BLaER1 (cell line): ENCODE measurements around the gene ZNF70.

ENCODE experiments used
- H3K27ac ChIP-seq: shearing (Covaris generic); formaldehyde crosslinking; 2 replicates; pipeline ENCODE4 v1.8.1; 2022
- H3K27me3 ChIP-seq: shearing (Covaris generic); formaldehyde crosslinking; 2 replicates; pipeline ENCODE4 v1.8.1; 2022
- H3K36me3 ChIP-seq: shearing (Covaris generic); formaldehyde crosslinking; 2 replicates; pipeline ENCODE4 v1.8.1; 2022
- H3K4me1 ChIP-seq: shearing (Covaris generic); formaldehyde crosslinking; 2 replicates; pipeline ENCODE4 v1.8.1; 2022
- H3K4me2 ChIP-seq: shearing (Covaris generic); formaldehyde crosslinking; 2 replicates; pipeline ENCODE4 v1.8.1; 2022
- H3K4me3 ChIP-seq: shearing (Covaris generic); formaldehyde crosslinking; 2 replicates; pipeline ENCODE4 v1.8.1; 2022
- H3K9ac ChIP-seq: shearing (Covaris generic); formaldehyde crosslinking; 2 replicates; pipeline ENCODE4 v1.8.1; 2022
- H3K9me3 ChIP-seq: shearing (Covaris generic); formaldehyde crosslinking; 2 replicates; pipeline ENCODE4 v1.8.1; 2022
- H4K20me1 ChIP-seq: shearing (Covaris generic); formaldehyde crosslinking; 2 replicates; pipeline ENCODE4 v1.8.1; 2022
- Cebpa-rat ChIP-seq: shearing (Covaris generic); IDR thresholded peaks from 2 replicates; pipeline ENCODE4 v1.8.1; 2022

The ZNF70 gene

GRCh38 chr22:23750714-23751440, at the start of gene ZNF70:
ZNF70 (minus strand) TSS chr22:23751112; CDS start chr22:23745140, 5,972 bp downstream.
- Histone ChIP-seq H3K36me3 (peaks cover 24% of the 10 kb centered on the region), H3K27ac (peak within 1 kb of the TSS; percentile 100), H3K4me3 (peak within 1 kb of the TSS; percentile 83), H3K9ac (peak within 1 kb of the TSS; percentile 99), H4K20me1 (peaks cover 31% of the 10 kb centered on the region; the same call in 1 of the 2 replicates), H3K4me1 (peaks cover 60% of the 10 kb centered on the region), H3K9me3 (no peaks in the 10 kb centered on the region), H3K4me2 (peak within 1 kb of the TSS; percentile 99), H3K27me3 (no peaks in the 10 kb centered on the region)
- TF ChIP-seq Cebpa-rat: no peak

GRCh38 chr22:23796461-23796860, 45.5 kb upstream of the ZNF70 start:
- Histone ChIP-seq H3K27me3 (no peaks in the 10 kb centered on the region), H3K36me3 (peaks cover 86% of the 10 kb centered on the region), H3K4me2 (no peak overlapping the region), H3K4me1 (peaks cover 55% of the 10 kb centered on the region), H4K20me1 (peaks cover 31% of the 10 kb centered on the region), H3K27ac (no peak overlapping the region), H3K4me3 (no peak overlapping the region), H3K9me3 (no peaks in the 10 kb centered on the region), H3K9ac (no peak overlapping the region)
- no peak for TF ChIP-seq Cebpa-rat

- peak overlapping the region; percentile 71; the same call in 1 of the 2 replicates for H3K4me2 ChIP-seq
- peaks cover 96% of the 10 kb centered on the region for H3K36me3 ChIP-seq
- no peak for TF ChIP-seq Cebpa-rat
- H3K4me3 ChIP-seq: no peak overlapping the region
- H3K9ac ChIP-seq: peak overlapping the region; percentile 63; the same call in 1 of the 2 replicates
- H3K27ac ChIP-seq: peak overlapping the region; percentile 61
- no peaks in the 10 kb centered on the region for H3K9me3 ChIP-seq
- H3K27me3 ChIP-seq: no peaks in the 10 kb centered on the region
- peaks cover 62% of the 10 kb centered on the region for H4K20me1 ChIP-seq
- peaks cover 55% of the 10 kb centered on the region for H3K4me1 ChIP-seq
Observed at GRCh38 chr22:23793326-23793725, 42.4 kb upstream of the ZNF70 start.

GRCh38 chr22:23791738-23792645, 41.1 kb upstream of the ZNF70 start:
- Histone ChIP-seq H3K27me3 (no peaks in the 10 kb centered on the region), H3K4me3 (no peak overlapping the region), H3K9ac (peak overlapping the region; percentile 63), H3K36me3 (peaks cover 87% of the 10 kb centered on the region), H3K4me2 (peak overlapping the region; percentile 71), H4K20me1 (peaks cover 74% of the 10 kb centered on the region), H3K4me1 (peaks cover 56% of the 10 kb centered on the region), H3K9me3 (no peaks in the 10 kb centered on the region), H3K27ac (peak overlapping the region; percentile 61)
- no peak for TF ChIP-seq Cebpa-rat

GRCh38 chr22:23790819-23791737, 40.2 kb upstream of the ZNF70 start:
- Histone ChIP-seq H4K20me1 (peaks cover 67% of the 10 kb centered on the region), H3K36me3 (peaks cover 78% of the 10 kb centered on the region)
- no peak for TF ChIP-seq Cebpa-rat

GRCh38 chr22:23789638-23790037, 38.7 kb upstream of the ZNF70 start:
- Histone ChIP-seq H3K9me3 (no peaks in the 10 kb centered on the region), H3K4me3 (no peak overlapping the region), H3K9ac (peak overlapping the region; percentile 50; the same call in 1 of the 2 replicates), H3K36me3 (peaks cover 64% of the 10 kb centered on the region), H3K27ac (no peak overlapping the region), H3K4me2 (peak overlapping the region; percentile 84), H3K27me3 (no peaks in the 10 kb centered on the region), H3K4me1 (peaks cover 77% of the 10 kb centered on the region), H4K20me1 (peaks cover 64% of the 10 kb centered on the region)
- no peak for TF ChIP-seq Cebpa-rat

More at GRCh38 chr22:23790819-23791737, 40.2 kb upstream of the ZNF70 start:
- Histone ChIP-seq H3K4me1 (peaks cover 63% of the 10 kb centered on the region), H3K27ac (no peak overlapping the region), H3K9ac (no peak overlapping the region), H3K4me2 (peak overlapping the region; percentile 71), H3K4me3 (no peak overlapping the region), H3K9me3 (no peaks in the 10 kb centered on the region), H3K27me3 (no peaks in the 10 kb centered on the region)

GRCh38 chr22:23789121-23789520, 38.2 kb upstream of the ZNF70 start:
- H4K20me1 ChIP-seq: peaks cover 64% of the 10 kb centered on the region

GRCh38 chr22:23787910-23788309, 37.0 kb upstream of the ZNF70 start:
- H4K20me1 ChIP-seq: peaks cover 57% of the 10 kb centered on the region

More at GRCh38 chr22:23789121-23789520, 38.2 kb upstream of the ZNF70 start:
- Histone ChIP-seq H3K9ac (peak overlapping the region; percentile 50; the same call in 1 of the 2 replicates), H3K4me1 (peaks cover 82% of the 10 kb centered on the region), H3K9me3 (no peaks in the 10 kb centered on the region), H3K4me3 (no peak overlapping the region), H3K27ac (peak overlapping the region; percentile 1; the same call in 1 of the 2 replicates), H3K36me3 (peaks cover 59% of the 10 kb centered on the region), H3K4me2 (peak overlapping the region; percentile 84), H3K27me3 (no peaks in the 10 kb centered on the region)
- no peak for TF ChIP-seq Cebpa-rat

GRCh38 chr22:23787600-23787896, 36.6 kb upstream of the ZNF70 start:
- Histone ChIP-seq H3K4me2 (peak overlapping the region; percentile 84), H4K20me1 (peaks cover 54% of the 10 kb centered on the region), H3K4me1 (peaks cover 91% of the 10 kb centered on the region), H3K4me3 (peak overlapping the region; percentile 90), H3K9me3 (no peaks in the 10 kb centered on the region), H3K9ac (peak overlapping the region; percentile 100), H3K36me3 (peaks cover 55% of the 10 kb centered on the region), H3K27me3 (no peaks in the 10 kb centered on the region), H3K27ac (peak overlapping the region; percentile 100)
- no peak for TF ChIP-seq Cebpa-rat

More at GRCh38 chr22:23787910-23788309, 37.0 kb upstream of the ZNF70 start:
- no peak for TF ChIP-seq Cebpa-rat
- H3K4me2 ChIP-seq: peak overlapping the region; percentile 84
- H3K27ac ChIP-seq: peak overlapping the region; percentile 100
- peak overlapping the region; percentile 100 for H3K9ac ChIP-seq
- H3K36me3 ChIP-seq: peaks cover 55% of the 10 kb centered on the region
- peaks cover 91% of the 10 kb centered on the region for H3K4me1 ChIP-seq
- peak overlapping the region; percentile 90 for H3K4me3 ChIP-seq
- H3K9me3 ChIP-seq: no peaks in the 10 kb centered on the region
- H3K27me3 ChIP-seq: no peaks in the 10 kb centered on the region
